ENCODE measurements around the gene SSTR1.
"Not testable (repeated sequence)": the region's sequence is repeated elsewhere in the genome, so short reads cannot be mapped to it uniquely, and the experiment has no call there.

Gene SSTR1, protein sequence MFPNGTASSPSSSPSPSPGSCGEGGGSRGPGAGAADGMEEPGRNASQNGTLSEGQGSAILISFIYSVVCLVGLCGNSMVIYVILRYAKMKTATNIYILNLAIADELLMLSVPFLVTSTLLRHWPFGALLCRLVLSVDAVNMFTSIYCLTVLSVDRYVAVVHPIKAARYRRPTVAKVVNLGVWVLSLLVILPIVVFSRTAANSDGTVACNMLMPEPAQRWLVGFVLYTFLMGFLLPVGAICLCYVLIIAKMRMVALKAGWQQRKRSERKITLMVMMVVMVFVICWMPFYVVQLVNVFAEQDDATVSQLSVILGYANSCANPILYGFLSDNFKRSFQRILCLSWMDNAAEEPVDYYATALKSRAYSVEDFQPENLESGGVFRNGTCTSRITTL

GRCh38 chr14:38207736-38208617 is at the start of gene SSTR1:
Gene SSTR1, plus strand, starts transcription at chr14:38207904. Its CDS starts 1,486 bp downstream, at chr14:38209390.
- no peak for DNase-seq (ENCODE audit: low read depth)
- peak within 1 kb of the TSS; percentile 52 for H3K4me3 ChIP-seq (ENCODE audit: low read depth, low read length)

DNA sequence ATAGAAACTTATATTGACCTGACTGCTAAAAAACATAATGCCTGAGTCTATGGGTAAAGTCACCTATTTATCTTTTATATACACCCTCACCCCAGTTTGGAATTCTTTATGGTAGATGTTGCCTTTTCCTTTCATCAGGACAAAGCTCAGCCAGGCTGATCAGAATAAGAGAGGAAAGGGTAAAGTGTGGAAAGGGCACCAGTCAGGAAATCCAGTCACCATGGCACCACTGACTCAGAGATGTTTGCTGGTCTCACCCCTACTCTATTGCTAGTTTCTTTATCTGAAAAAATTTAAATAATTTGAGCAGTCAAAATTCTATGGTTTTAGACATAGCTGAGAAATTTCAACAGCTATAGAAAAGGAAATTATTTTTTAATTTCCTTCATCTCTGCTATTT is 49.2 kb upstream of the SSTR1 start:
- no peak overlapping the region for H3K4me3 ChIP-seq (ENCODE audit: low read depth, low read length)
- DNase-seq (ENCODE audit: low read depth) = no peak

DNA sequence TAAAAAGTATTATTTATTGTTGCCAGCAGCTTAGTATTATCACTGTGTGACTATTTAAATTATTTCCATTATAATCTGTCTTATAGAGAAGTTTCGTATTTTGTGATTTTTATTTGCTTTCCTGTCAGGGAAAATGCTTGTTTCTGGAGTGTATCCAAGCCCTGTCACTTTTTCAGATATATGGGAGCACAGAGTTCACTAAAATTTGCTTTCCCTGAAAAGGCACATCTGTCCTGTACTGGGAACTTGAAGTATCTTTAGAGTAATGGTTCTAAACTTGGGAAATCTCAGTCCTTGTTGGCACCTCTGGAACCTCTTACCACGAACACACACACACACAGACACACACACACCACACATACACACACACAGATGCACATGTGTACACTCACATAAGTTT is 39.3 kb upstream of the SSTR1 start:
- no peak for DNase-seq (ENCODE audit: low read depth)
- no peak overlapping the region for H3K4me3 ChIP-seq (ENCODE audit: low read depth, low read length)

DNA sequence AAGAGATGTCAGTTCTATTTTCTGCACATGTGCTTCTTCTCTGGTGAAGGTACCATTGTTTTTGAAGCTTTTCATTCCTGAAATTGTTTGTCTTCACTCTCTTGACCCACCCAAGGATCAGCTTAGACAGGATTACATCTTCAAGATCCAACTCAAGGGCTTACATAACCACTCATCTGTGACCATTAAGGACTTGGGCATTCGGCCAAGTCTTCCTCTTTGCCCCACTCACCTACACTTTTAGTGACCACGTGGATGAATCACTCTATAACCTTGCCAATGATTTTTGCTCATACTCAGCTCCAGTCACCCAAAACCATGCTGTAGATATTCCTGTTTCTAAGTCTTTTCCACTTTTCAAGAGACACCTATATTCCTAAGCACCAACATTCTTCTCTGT is 36.5 kb upstream of the SSTR1 start:
- peak; percentile 11 for DNase-seq (ENCODE audit: low read depth)

GRCh38 chr14:38174711-38175110 is 33.0 kb upstream of the SSTR1 start:
- DNase-seq (ENCODE audit: low read depth) = no peak

More for the DNA sequence above, 36.5 kb upstream of the SSTR1 start:
- H3K4me3 ChIP-seq (ENCODE audit: low read depth, low read length) = no peak overlapping the region

DNA sequence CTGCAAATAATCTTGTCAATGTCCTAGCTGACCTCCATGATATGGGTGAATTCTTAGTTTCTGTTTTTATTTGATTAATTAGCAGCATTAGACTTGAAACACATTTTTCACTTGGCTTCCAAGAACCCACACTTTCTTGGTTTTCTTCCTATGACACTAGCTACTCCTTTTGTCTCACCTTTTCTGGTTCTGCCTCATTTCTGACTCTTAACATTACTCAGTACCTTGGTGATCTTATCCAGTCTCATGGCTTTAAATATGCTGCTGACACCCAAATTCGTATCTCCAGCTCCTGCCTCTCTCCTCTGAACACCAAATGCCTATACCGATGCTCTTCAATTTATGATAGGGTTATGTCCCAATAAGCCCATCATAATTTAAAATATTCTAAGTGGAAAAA is 32.0 kb upstream of the SSTR1 start:
- no peak for DNase-seq (ENCODE audit: low read depth)
- no peak overlapping the region for H3K4me3 ChIP-seq (ENCODE audit: low read depth, low read length)

More at GRCh38 chr14:38174711-38175110, 33.0 kb upstream of the SSTR1 start:
- H3K4me3 ChIP-seq (ENCODE audit: low read depth, low read length) = no peak overlapping the region

DNA sequence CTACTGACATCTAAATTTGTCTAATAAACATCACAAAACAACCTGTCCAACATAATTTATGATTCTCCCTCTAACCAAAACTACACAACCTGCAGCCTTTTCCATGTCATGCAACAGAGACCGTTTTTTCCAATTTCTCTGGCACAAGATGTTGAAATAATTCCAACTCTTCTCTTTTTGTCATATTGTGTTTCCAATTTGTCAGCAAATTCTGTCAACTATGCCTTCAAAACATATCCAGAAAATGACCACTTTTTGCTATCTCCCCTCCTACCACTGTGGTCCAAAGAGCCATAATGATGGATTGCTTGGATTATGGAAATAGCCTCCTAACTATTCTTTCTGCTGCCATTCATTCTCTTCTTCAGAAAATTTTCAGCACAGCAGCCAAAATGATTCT is 31.3 kb upstream of the SSTR1 start:
- DNase-seq (ENCODE audit: low read depth) = no peak
- H3K4me3 ChIP-seq (ENCODE audit: low read depth, low read length) = no peak overlapping the region

DNA sequence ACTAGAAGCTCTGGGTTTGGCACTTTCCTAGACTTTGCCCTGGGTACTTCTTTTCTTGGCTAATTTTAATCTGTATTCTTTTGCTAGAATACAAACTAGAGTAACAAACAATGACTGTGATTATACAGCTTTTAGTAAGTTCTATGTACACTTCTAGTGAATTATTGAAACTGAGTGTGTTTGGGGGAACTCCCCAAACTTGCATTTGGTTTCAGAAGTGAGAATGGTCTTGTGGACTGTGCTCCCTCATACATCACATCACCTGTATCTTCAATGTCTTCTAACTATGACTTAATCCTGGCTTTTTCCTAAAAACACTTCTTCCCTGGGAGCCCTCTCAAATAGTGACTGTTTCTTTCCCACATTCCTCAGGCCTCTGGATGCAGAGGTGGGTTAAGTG is 23.6 kb upstream of the SSTR1 start:
- DNase-seq (ENCODE audit: low read depth) = no peak
- no peak overlapping the region for H3K4me3 ChIP-seq (ENCODE audit: low read depth, low read length)

GRCh38 chr14:38185671-38186070 is 22.0 kb upstream of the SSTR1 start:
- DNase-seq (ENCODE audit: low read depth) = no peak
- H3K4me3 ChIP-seq (ENCODE audit: low read depth, low read length) = no peak overlapping the region

DNA sequence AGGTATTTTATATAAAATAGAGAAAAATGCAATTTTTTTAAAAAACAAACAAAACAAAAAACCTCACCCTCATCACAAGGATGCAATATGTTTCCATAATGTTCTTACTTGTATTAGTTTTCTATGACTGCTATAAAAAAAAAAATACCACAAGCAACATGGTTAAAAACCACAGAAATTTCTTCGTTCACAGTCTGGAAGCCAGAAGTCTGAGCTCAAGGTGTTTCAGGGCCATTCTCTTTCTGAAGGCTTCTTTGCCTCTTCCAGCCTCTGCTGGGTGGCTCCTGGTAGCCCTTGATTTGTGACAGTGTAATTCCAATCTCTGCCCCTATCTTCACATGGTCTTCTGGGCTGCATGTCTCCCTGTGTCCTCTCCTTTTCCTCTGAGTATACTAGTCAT is 21.5 kb upstream of the SSTR1 start:
- no peak overlapping the region for H3K4me3 ChIP-seq (ENCODE audit: low read depth, low read length)
- no peak for DNase-seq (ENCODE audit: low read depth)

- DNase-seq (ENCODE audit: low read depth) = no peak
- no peak overlapping the region for H3K4me3 ChIP-seq (ENCODE audit: low read depth, low read length)
Measured at GRCh38 chr14:38187528-38187927, 20.2 kb upstream of the SSTR1 start.

- DNase-seq (ENCODE audit: low read depth) = no peak
Measured at GRCh38 chr14:38189930-38190726, 17.6 kb upstream of the SSTR1 start.

DNA sequence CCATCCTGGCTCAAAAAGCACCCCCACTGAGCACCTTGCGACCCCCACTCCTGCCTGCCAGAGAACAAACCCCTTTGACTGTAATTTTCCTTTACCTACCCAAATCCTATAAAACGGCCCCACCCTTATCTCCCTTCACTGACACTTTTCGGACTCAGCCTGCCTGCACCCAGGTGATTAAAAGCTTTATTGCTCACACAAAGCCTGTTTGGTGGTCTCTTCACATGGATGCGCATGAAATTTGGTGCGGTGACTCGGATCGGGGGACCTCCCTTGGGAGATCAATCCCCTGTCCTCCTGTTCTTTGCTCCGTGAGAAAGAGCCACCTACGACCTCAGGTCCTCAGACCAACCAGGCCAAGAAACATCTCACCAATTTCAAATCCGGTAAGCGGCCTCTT is 16.9 kb upstream of the SSTR1 start:
- not testable (repeated sequence) for DNase-seq (ENCODE audit: low read depth); H3K4me3 ChIP-seq (ENCODE audit: low read depth, low read length)

More at GRCh38 chr14:38189930-38190726, 17.6 kb upstream of the SSTR1 start:
- no peak overlapping the region for H3K4me3 ChIP-seq (ENCODE audit: low read depth, low read length)

GRCh38 chr14:38191491-38191890 is 16.2 kb upstream of the SSTR1 start:
- H3K4me3 ChIP-seq (ENCODE audit: low read depth, low read length); DNase-seq (ENCODE audit: low read depth): not testable (repeated sequence)

DNA sequence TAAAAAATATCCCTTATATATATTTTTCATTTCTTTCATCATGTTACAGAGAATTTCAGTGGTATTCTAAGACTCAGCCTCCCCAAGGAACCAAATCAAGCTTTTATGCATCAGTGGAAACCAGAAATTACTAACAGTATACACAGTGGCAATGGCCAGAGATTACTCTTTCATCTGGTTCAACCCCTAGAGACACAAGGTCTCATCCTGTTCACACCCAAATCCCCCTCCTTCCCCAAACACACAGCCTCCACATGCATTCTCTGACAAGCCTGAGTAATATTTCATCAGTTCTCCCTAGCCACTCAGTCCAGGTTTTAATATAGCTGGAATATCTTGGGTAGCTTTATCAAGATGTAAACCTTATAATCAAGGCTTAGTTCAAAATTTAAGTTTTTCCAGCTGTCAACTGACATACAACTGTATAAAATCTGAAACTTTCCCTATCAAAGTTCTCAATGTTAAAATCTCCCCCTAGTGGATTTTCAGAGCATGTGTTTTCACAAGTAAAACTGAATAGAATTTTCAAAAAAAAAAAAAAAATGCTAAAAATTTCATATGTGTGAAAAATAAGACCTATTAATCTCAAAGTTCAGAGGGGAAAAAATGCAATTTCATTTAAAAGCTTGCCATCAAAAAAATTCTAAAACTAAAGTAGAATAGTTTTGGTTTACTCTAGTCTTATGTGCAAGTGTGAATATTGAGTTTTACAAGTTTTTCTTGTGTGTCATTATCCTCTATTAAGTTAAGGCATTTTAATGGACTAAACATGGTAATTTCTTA is 10.5 kb upstream of the SSTR1 start:
- no peak for DNase-seq (ENCODE audit: low read depth)
- no peak overlapping the region for H3K4me3 ChIP-seq (ENCODE audit: low read depth, low read length)

DNA sequence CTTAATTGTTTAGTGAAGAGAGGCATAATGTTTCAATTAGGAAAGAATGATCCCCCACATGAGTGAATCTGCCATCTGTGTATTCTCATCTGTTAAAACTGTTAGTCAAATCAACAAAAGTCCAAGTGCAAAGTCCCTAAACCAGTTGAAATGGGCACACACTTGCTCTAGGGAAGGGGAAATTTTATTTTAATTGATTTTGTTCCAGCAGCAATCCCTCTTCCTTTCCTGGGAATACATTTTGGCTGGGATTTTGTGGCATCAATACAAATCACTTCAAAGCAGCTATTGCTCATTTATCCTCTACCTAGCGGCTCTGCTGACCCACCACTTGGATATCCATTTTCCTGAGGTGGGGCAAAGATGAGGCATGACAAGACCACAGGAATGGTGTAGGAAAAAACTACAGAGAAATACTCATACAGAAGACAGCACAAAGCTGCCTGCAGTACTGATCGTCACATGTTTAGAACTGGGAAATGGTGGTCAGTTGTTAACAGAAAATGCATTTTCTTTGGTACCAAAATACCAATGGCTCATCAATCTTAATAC is 9.8 kb upstream of the SSTR1 start:
- no peak overlapping the region for H3K4me3 ChIP-seq (ENCODE audit: low read depth, low read length)

DNA sequence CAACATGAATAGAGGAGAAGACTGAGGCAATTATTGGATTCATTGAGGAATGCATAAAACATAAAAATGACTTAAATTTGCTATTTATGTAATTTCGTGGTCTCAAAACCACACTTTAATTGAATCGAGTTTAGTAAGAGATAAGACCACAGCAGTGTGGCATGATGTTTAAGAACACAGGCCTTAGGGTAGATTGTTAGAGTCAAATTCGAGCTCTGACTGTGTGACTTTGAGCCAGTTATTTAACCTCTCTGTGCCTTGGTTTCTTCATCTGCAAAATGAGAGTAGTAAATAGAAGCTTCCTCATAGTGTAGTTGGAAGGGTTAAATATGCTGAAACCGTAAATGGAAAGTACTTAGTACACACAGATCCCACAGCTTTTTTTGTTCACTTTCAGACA is 9.3 kb upstream of the SSTR1 start:
- no peak for DNase-seq (ENCODE audit: low read depth)
- no peak overlapping the region for H3K4me3 ChIP-seq (ENCODE audit: low read depth, low read length)

More for the DNA sequence above, 9.8 kb upstream of the SSTR1 start:
- no peak for DNase-seq (ENCODE audit: low read depth)

- no peak for DNase-seq (ENCODE audit: low read depth)
Measured at GRCh38 chr14:38199076-38199475, 8.6 kb upstream of the SSTR1 start.

GRCh38 chr14:38199739-38200138 is 8.0 kb upstream of the SSTR1 start:
- DNase-seq (ENCODE audit: low read depth) = no peak
- H3K4me3 ChIP-seq (ENCODE audit: low read depth, low read length) = no peak overlapping the region

More at GRCh38 chr14:38199076-38199475, 8.6 kb upstream of the SSTR1 start:
- no peak overlapping the region for H3K4me3 ChIP-seq (ENCODE audit: low read depth, low read length)

Measured in skeletal muscle cell (primary cell).